ENCODE data around the gene ARHGAP18. TPM values are rescaled to one million over a fixed set of nuclear protein-coding genes. Genes with fewer than 3 reads are reported as not detected.

Gene ARHGAP18
- total RNA-seq, 4 donors from 2014 or later = 9.6 to 16.8 (median 13.9) TPM

GRCh38 chr6:129552413-129552812, 157.6 kb downstream of the ARHGAP18 start:
- 81 to 89% methylated on average over 2 of the region's 2 CpGs for WGBS, 2 donors
- no peaks in the 10 kb centered on the region for H3K4me1 ChIP-seq
- peaks cover 0 to 6% (median 0%) of the 10 kb centered on the region in 3 donors for H3K36me3 ChIP-seq
- DNase-seq (ENCODE audit: low spot score in 2 of 2) = no peak
- H3K27me3 ChIP-seq = no peaks in the 10 kb centered on the region
- H3K9me3 ChIP-seq = no peaks in the 10 kb centered on the region
- no peak overlapping the region for H3K4me3 ChIP-seq
- no peak overlapping the region for H3K27ac ChIP-seq
- TF ChIP-seq EP300 (IDR thresholded peaks at IDR 0.05) (no peak), POLR2A (IDR thresholded peaks at IDR 0.05) (no peak), CTCF (IDR thresholded peaks at IDR 0.05) (no peak)

DNA sequence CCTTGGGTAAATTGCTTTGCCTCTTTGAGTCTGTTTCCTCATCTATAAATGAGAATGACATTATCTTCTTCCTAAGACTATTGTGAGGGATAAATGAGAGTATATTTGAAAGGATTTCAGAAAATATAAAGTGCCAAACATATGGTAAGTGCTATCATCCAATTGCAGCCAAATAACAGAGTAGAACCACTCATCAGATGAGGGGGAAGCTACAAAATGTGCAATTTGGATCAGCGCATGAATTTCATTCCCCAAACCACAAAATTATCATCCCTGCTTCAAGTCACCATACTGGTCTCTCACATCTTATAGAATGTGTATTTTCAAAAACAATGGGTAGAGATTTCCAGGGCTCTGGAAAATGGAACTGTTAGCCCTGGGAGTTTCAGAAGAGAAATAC, 158.5 kb downstream of the ARHGAP18 start:
- no peak for DNase-seq (ENCODE audit: low spot score in 2 of 2)
- H3K27me3 ChIP-seq = no peaks in the 10 kb centered on the region
- TF ChIP-seq CTCF (IDR thresholded peaks at IDR 0.05) = no peak
- no peak for TF ChIP-seq POLR2A (IDR thresholded peaks at IDR 0.05)
- no peak for TF ChIP-seq EP300 (IDR thresholded peaks at IDR 0.05)
- 95 to 97% methylated on average over 1 of the region's 1 CpG for WGBS, 2 donors
- H3K36me3 ChIP-seq = peaks cover 0 to 6% (median 0%) of the 10 kb centered on the region in 3 donors
- no peaks in the 10 kb centered on the region for H3K4me1 ChIP-seq
- no peak overlapping the region for H3K4me3 ChIP-seq
- no peak overlapping the region for H3K27ac ChIP-seq
- H3K9me3 ChIP-seq = no peaks in the 10 kb centered on the region

GRCh38 chr6:129546702-129547101, 163.3 kb downstream of the ARHGAP18 start:
- no peak for DNase-seq (ENCODE audit: low spot score in 2 of 2)
- WGBS, 2 donors = 75 to 77% methylated on average over 4 of the region's 4 CpGs
- TF ChIP-seq POLR2A (IDR thresholded peaks at IDR 0.05) (no peak), EP300 (IDR thresholded peaks at IDR 0.05) (no peak), CTCF (IDR thresholded peaks at IDR 0.05) (no peak)

GRCh38 chr6:129544892-129545612, 164.9 kb downstream of the ARHGAP18 start:
- Histone ChIP-seq H3K9me3 (peaks cover 0 to 2% (median 0%) of the 10 kb centered on the region in 4 donors), H3K27ac (no peak overlapping the region), H3K27me3 (no peaks in the 10 kb centered on the region), H3K4me1 (no peaks in the 10 kb centered on the region), H3K36me3 (no peaks in the 10 kb centered on the region), H3K4me3 (no peak overlapping the region)
- WGBS, 2 donors = 92 to 97% methylated on average over 8 of the region's 8 CpGs
- no peak for DNase-seq (ENCODE audit: low spot score in 2 of 2)
- TF ChIP-seq POLR2A (IDR thresholded peaks at IDR 0.05) (no peak), EP300 (IDR thresholded peaks at IDR 0.05) (no peak), CTCF (IDR thresholded peaks at IDR 0.05) (no peak)

More at GRCh38 chr6:129546702-129547101, 163.3 kb downstream of the ARHGAP18 start:
- no peaks in the 10 kb centered on the region for H3K27me3 ChIP-seq
- H3K9me3 ChIP-seq = peaks cover 0 to 2% (median 0%) of the 10 kb centered on the region in 4 donors
- H3K4me3 ChIP-seq = no peak overlapping the region
- no peak overlapping the region for H3K27ac ChIP-seq
- no peaks in the 10 kb centered on the region for H3K36me3 ChIP-seq
- H3K4me1 ChIP-seq = no peaks in the 10 kb centered on the region

- no peak overlapping the region for H3K27ac ChIP-seq
- H3K4me1 ChIP-seq = no peaks in the 10 kb centered on the region
- no peaks in the 10 kb centered on the region for H3K27me3 ChIP-seq
- no peak for TF ChIP-seq EP300 (IDR thresholded peaks at IDR 0.05)
- no peak for TF ChIP-seq CTCF (IDR thresholded peaks at IDR 0.05)
- H3K36me3 ChIP-seq = no peaks in the 10 kb centered on the region
- WGBS, 2 donors = 88 to 98% methylated on average over 2 of the region's 2 CpGs
- no peak overlapping the region for H3K4me3 ChIP-seq
- peaks cover 0 to 2% (median 0%) of the 10 kb centered on the region in 4 donors for H3K9me3 ChIP-seq
- no peak for DNase-seq (ENCODE audit: low spot score in 2 of 2)
These were observed 166.0 kb downstream of the ARHGAP18 start for GRCh38 chr6:129543981-129544380.
